Measurements from ENCODE around the gene MINDY3.

MINDY3 gene

GRCh38 chr10:15857107-15857575 is 3.2 kb downstream of the MINDY3 start (continued):
- TF ChIP-seq, protein P1, sequence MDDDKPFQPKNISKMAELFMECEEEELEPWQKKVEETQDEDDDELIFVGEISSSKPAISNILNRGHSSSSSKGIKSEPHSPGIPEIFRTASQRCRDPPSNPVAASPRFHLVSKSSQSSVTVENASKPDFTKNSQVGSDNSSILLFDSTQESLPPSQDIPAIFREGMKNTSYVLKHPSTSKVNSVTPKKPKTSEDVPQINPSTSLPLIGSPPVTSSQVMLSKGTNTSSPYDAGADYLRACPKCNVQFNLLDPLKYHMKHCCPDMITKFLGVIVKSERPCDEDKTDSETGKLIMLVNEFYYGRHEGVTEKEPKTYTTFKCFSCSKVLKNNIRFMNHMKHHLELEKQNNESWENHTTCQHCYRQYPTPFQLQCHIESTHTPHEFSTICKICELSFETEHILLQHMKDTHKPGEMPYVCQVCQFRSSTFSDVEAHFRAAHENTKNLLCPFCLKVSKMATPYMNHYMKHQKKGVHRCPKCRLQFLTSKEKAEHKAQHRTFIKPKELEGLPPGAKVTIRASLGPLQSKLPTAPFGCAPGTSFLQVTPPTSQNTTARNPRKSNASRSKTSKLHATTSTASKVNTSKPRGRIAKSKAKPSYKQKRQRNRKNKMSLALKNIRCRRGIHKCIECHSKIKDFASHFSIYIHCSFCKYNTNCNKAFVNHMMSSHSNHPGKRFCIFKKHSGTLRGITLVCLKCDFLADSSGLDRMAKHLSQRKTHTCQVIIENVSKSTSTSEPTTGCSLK (tag by site-specific recombination; IDR thresholded peaks at IDR 0.05), result no peak
- TF ChIP-seq ZNF658 (tag by site-specific recombination; IDR thresholded peaks at IDR 0.05) (no peak), ZSCAN16 (tag by site-specific recombination; IDR thresholded peaks at IDR 0.05) (no peak), PRDM10 (tag by site-specific recombination; IDR thresholded peaks at IDR 0.05) (0 out of 2 replicates have a peak, but pooled peaks have one; percentile 32), ZNF791 (tag by site-specific recombination; IDR thresholded peaks at IDR 0.05) (no peak), ZNF223 (tag by site-specific recombination; IDR thresholded peaks at IDR 0.05) (no peak), ZNF544 (tag by site-specific recombination; IDR thresholded peaks at IDR 0.05) (no peak), ZNF629 (tag by site-specific recombination; IDR thresholded peaks at IDR 0.05) (peak; percentile 69), TCF7L2 (IDR thresholded peaks at IDR 0.05; ENCODE audit: borderline replicate concordance, low read depth, low read length) (no peak), ZNF600 (tag by site-specific recombination; IDR thresholded peaks at IDR 0.05) (peak; percentile 94), EGR2 (tag by site-specific recombination; IDR thresholded peaks at IDR 0.05; ENCODE audit: low read depth) (no peak), KLF17 (tag by site-specific recombination; IDR thresholded peaks at IDR 0.05) (peak; percentile 60; the same call in 1 of the 2 replicates), ZNF473 (tag by site-specific recombination; IDR thresholded peaks at IDR 0.05) (no peak), SP2 (tag by site-specific recombination; IDR thresholded peaks at IDR 0.05) (no peak), GLI2 (tag by site-specific recombination; IDR thresholded peaks at IDR 0.05; ENCODE audit: borderline replicate concordance, low read depth) (no peak; the same call in 1 of the 2 replicates), ZNF311 (tag by site-specific recombination; IDR thresholded peaks at IDR 0.05; ENCODE audit: borderline replicate concordance) (no peak), HOXC10 (CRISPR knock-in tag; IDR thresholded peaks at IDR 0.05) (no peak), ZNF423 (tag by site-specific recombination; IDR thresholded peaks at IDR 0.05) (no peak), ZIC2 (tag by site-specific recombination; IDR thresholded peaks at IDR 0.05) (no peak), ZNF792 (tag by site-specific recombination; IDR thresholded peaks at IDR 0.05) (0 out of 2 replicates have a peak, but pooled peaks have one; percentile 48), ZNF585B (tag by site-specific recombination; IDR thresholded peaks at IDR 0.05) (no peak)
- TF ChIP-seq, protein P2, sequence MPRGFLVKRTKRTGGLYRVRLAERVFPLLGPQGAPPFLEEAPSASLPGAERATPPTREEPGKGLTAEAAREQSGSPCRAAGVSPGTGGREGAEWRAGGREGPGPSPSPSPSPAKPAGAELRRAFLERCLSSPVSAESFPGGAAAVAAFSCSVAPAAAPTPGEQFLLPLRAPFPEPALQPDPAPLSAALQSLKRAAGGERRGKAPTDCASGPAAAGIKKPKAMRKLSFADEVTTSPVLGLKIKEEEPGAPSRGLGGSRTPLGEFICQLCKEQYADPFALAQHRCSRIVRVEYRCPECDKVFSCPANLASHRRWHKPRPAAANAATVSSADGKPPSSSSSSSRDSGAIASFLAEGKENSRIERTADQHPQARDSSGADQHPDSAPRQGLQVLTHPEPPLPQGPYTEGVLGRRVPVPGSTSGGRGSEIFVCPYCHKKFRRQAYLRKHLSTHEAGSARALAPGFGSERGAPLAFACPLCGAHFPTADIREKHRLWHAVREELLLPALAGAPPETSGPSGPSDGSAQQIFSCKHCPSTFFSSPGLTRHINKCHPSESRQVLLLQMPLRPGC (tag by site-specific recombination; IDR thresholded peaks at IDR 0.05), result 0 out of 2 replicates have a peak, but pooled peaks have one; percentile 31
- TF ChIP-seq, protein P3, sequence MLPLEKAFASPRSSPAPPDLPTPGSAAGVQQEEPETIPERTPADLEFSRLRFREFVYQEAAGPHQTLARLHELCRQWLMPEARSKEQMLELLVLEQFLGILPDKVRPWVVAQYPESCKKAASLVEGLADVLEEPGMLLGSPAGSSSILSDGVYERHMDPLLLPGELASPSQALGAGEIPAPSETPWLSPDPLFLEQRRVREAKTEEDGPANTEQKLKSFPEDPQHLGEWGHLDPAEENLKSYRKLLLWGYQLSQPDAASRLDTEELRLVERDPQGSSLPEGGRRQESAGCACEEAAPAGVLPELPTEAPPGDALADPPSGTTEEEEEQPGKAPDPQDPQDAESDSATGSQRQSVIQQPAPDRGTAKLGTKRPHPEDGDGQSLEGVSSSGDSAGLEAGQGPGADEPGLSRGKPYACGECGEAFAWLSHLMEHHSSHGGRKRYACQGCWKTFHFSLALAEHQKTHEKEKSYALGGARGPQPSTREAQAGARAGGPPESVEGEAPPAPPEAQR (tag by site-specific recombination; IDR thresholded peaks at IDR 0.05), result no peak
- TF ChIP-seq, protein P4, sequence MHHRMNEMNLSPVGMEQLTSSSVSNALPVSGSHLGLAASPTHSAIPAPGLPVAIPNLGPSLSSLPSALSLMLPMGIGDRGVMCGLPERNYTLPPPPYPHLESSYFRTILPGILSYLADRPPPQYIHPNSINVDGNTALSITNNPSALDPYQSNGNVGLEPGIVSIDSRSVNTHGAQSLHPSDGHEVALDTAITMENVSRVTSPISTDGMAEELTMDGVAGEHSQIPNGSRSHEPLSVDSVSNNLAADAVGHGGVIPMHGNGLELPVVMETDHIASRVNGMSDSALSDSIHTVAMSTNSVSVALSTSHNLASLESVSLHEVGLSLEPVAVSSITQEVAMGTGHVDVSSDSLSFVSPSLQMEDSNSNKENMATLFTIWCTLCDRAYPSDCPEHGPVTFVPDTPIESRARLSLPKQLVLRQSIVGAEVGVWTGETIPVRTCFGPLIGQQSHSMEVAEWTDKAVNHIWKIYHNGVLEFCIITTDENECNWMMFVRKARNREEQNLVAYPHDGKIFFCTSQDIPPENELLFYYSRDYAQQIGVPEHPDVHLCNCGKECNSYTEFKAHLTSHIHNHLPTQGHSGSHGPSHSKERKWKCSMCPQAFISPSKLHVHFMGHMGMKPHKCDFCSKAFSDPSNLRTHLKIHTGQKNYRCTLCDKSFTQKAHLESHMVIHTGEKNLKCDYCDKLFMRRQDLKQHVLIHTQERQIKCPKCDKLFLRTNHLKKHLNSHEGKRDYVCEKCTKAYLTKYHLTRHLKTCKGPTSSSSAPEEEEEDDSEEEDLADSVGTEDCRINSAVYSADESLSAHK (tag by site-specific recombination; IDR thresholded peaks at IDR 0.05), result peak; percentile 47; the same call in 1 of the 2 replicates
- TF ChIP-seq, protein P5, sequence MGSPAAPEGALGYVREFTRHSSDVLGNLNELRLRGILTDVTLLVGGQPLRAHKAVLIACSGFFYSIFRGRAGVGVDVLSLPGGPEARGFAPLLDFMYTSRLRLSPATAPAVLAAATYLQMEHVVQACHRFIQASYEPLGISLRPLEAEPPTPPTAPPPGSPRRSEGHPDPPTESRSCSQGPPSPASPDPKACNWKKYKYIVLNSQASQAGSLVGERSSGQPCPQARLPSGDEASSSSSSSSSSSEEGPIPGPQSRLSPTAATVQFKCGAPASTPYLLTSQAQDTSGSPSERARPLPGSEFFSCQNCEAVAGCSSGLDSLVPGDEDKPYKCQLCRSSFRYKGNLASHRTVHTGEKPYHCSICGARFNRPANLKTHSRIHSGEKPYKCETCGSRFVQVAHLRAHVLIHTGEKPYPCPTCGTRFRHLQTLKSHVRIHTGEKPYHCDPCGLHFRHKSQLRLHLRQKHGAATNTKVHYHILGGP (tag by site-specific recombination; IDR thresholded peaks at IDR 0.05), result no peak

Data from HEK293 (cell line).